Ascending aorta (tissue), 2 donors: Measurements from ENCODE around the gene FOCAD. TPM values are rescaled to one million over a fixed set of nuclear protein-coding genes. Genes with fewer than 3 reads are reported as not detected.

Source experiments
- DNase-seq, 2 donors: peaks; one replicate each; pipeline ENCODE4 v3.0.0-alpha.2; 2019; ENCODE audit warnings: low spot score in 2 of 2
- H3K27ac ChIP-seq, 2 donors: fragments of 200-600 bp; sonication (generic); one replicate each; pipeline ENCODE4 v1.5.1; 2016 to 2017; ENCODE audit warnings: mild to moderate bottlenecking in 1 of 2
- H3K27me3 ChIP-seq: fragments of 200-600 bp; sonication (generic); one replicate; pipeline ENCODE4 v1.5.1; 2017
- H3K36me3 ChIP-seq, 2 donors: fragments of 200-600 bp; sonication (generic); one replicate each; pipeline ENCODE4 v1.5.1; 2016
- H3K4me1 ChIP-seq, 2 donors: fragments of 200-600 bp; sonication (generic); one replicate each; pipeline ENCODE4 v1.5.1; 2016 to 2017; ENCODE audit warnings: mild to moderate bottlenecking in 1 of 2
- H3K4me3 ChIP-seq, 2 donors: fragments of 200-600 bp; sonication (generic); one replicate each; pipeline ENCODE4 v1.5.1; 2016 to 2017; ENCODE audit warnings: mild to moderate bottlenecking in 1 of 2
- H3K9me3 ChIP-seq, 2 donors: fragments of 200-600 bp; sonication (generic); one replicate each; pipeline ENCODE4 v1.5.1; 2016
- CTCF ChIP-seq, 3 experiments: fragments of 200-600 bp in 2 of 3; fragments of 450-650 bp in 1 of 3; sonication (generic) in 2 of 3; IDR thresholded peaks; one replicate each; pipeline ENCODE4 v1.5.1; 2016 to 2019; ENCODE audit warnings: antibody characterized with exemption in 3 of 3, mild to moderate bottlenecking in 1 of 3, moderate library complexity in 1 of 3
- intact Hi-C: fragments of 100-400 bp; cut with DNase I; formaldehyde crosslinking; loops from one replicate; pipeline ENCODE4 v1.15.1; 2023
- total RNA-seq: library from RNA; depleted of rRNA; stranded (reverse); fragments of >200 nt; gene quantifications from one replicate; pipeline ENCODE4 v1.1.0, GENCODE V29; 2016

FOCAD gene
- total RNA-seq, 1 donor from 2014 or later, result 64.3 TPM

- no peak for DNase-seq
- peaks cover 4 to 23% of the 10 kb centered on the region in 2 donors for H3K4me1 ChIP-seq
Observed at GRCh38 chr9:20984506-20984905, 300.4 kb downstream of the FOCAD start.

GRCh38 chr9:20985851-20986600 lies 302.0 kb downstream of the FOCAD start:
- Histone ChIP-seq H3K4me1 (peaks cover 4 to 21% of the 10 kb centered on the region in 2 donors), H3K36me3 (no peaks in the 10 kb centered on the region), H3K27ac (no peak overlapping the region), H3K27me3 (no peaks in the 10 kb centered on the region), H3K4me3 (no peak overlapping the region), H3K9me3 (no peaks in the 10 kb centered on the region)
- intact Hi-C loops, result loop anchor here (10.0 kb wide), 1 partner anchor 301 kb away; the partner anchor contains the start of gene FOCAD
- DNase-seq, result no peak
- TF ChIP-seq CTCF (IDR thresholded peaks at IDR 0.05), result no peak

More at GRCh38 chr9:20984506-20984905, 300.4 kb downstream of the FOCAD start:
- intact Hi-C loops, result loop anchor here (5.0 to 10.0 kb wide), 2 partner anchors 48 to 300 kb away; partner anchors contain the start of genes FOCAD and HACD4
- no peak for TF ChIP-seq CTCF (IDR thresholded peaks at IDR 0.05)
- H3K27ac ChIP-seq, result no peak overlapping the region
- H3K4me3 ChIP-seq, result no peak overlapping the region
- H3K36me3 ChIP-seq, result no peaks in the 10 kb centered on the region
- no peaks in the 10 kb centered on the region for H3K27me3 ChIP-seq
- no peaks in the 10 kb centered on the region for H3K9me3 ChIP-seq

- no peaks in the 10 kb centered on the region for H3K36me3 ChIP-seq
- TF ChIP-seq CTCF (IDR thresholded peaks at IDR 0.05), result no peak
- no peaks in the 10 kb centered on the region for H3K27me3 ChIP-seq
- H3K4me1 ChIP-seq, result peaks cover 0 to 12% of the 10 kb centered on the region in 2 donors
- DNase-seq, result no peak
- H3K27ac ChIP-seq, result no peak overlapping the region
- H3K4me3 ChIP-seq, result no peak overlapping the region
- no peaks in the 10 kb centered on the region for H3K9me3 ChIP-seq
- intact Hi-C loops, result loop anchor here (10.0 kb wide), 1 partner anchor 303 kb away; the partner anchor contains the start of gene FOCAD
Observed at GRCh38 chr9:20987521-20987920, 303.5 kb downstream of the FOCAD start.

- no peak for DNase-seq
- H3K9me3 ChIP-seq, result no peaks in the 10 kb centered on the region
- no peaks in the 10 kb centered on the region for H3K36me3 ChIP-seq
- intact Hi-C loops, result loop anchor here (10.0 kb wide), 1 partner anchor 303 kb away; the partner anchor contains the start of gene FOCAD
- TF ChIP-seq CTCF (IDR thresholded peaks at IDR 0.05), result no peak
- H3K27ac ChIP-seq, result no peak overlapping the region
- H3K4me1 ChIP-seq, result peaks cover 0 to 12% of the 10 kb centered on the region in 2 donors
- no peak overlapping the region for H3K4me3 ChIP-seq
- no peaks in the 10 kb centered on the region for H3K27me3 ChIP-seq
Observed at GRCh38 chr9:20988061-20988460, 304.0 kb downstream of the FOCAD start.

- H3K27ac ChIP-seq, result no peak overlapping the region
- TF ChIP-seq CTCF (IDR thresholded peaks at IDR 0.05), result no peak
- H3K36me3 ChIP-seq, result no peaks in the 10 kb centered on the region
- no peaks in the 10 kb centered on the region for H3K27me3 ChIP-seq
- H3K4me3 ChIP-seq, result no peak overlapping the region
- H3K4me1 ChIP-seq, result peaks cover 0 to 9% of the 10 kb centered on the region in 2 donors
- no peak for DNase-seq
- intact Hi-C loops, result loop anchor here (10.0 kb wide), 1 partner anchor 304 kb away; the partner anchor contains the start of gene FOCAD
- H3K9me3 ChIP-seq, result no peaks in the 10 kb centered on the region
Observed at GRCh38 chr9:20988671-20989315, 304.7 kb downstream of the FOCAD start.
